Subcutaneous adipose tissue (tissue), 4 donors: ENCODE measurements around the gene SGTA. TPM values are rescaled to one million over a fixed set of nuclear protein-coding genes. Genes with fewer than 3 reads are reported as not detected.

Experiments used
- CTCF ChIP-seq: fragments of 450-650 bp; IDR thresholded peaks from one replicate; pipeline ENCODE4 v1.5.1; 2016; ENCODE audit warnings: low read depth, mild to moderate bottlenecking, control low read depth, antibody characterized with exemption, moderate library complexity
- total RNA-seq, 4 donors: library from RNA; depleted of rRNA; stranded (reverse); fragments of >200 nt; gene quantifications; one replicate each; pipeline ENCODE4 v1.1.0, GENCODE V29; 2016

The SGTA gene
- total RNA-seq, 4 donors from 2014 or later: 14.8 to 43.1 (median 24.2) TPM

DNA sequence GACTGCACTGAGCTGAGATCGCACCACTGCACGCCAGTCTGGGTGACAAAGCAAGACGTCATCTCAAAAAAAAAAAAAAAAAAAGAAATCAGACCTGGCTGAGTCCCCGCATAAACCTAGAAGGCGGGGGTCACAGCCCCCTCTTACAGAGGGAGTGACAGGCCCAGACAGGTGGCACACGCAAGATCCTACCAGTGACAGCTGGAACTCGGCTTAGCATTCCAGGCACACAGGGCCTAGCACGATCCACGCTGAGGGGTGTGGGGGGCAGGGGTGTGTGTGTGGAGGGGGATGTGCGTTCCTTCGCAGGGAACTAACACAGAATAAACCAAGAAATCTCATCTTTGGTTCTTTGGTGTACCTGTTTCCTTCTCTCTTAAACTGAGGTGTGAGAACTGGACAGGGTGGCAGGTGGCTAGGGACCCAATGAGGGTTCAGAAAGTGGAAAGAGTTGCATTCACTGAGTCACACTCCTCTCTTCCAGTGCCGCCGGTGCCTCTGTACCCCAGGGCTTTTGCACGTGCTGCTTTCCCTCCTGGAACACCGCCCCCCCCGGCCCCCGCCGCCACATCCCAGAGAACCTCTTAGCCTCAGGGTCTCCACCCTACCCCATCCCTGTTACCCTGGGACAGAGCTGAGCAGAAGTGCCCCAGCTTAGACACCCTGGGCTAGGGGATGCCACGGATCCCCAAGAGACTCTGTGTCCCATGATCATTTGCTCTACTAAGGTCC is 5.0 kb downstream of the SGTA start:
- TF ChIP-seq CTCF: no peak

DNA sequence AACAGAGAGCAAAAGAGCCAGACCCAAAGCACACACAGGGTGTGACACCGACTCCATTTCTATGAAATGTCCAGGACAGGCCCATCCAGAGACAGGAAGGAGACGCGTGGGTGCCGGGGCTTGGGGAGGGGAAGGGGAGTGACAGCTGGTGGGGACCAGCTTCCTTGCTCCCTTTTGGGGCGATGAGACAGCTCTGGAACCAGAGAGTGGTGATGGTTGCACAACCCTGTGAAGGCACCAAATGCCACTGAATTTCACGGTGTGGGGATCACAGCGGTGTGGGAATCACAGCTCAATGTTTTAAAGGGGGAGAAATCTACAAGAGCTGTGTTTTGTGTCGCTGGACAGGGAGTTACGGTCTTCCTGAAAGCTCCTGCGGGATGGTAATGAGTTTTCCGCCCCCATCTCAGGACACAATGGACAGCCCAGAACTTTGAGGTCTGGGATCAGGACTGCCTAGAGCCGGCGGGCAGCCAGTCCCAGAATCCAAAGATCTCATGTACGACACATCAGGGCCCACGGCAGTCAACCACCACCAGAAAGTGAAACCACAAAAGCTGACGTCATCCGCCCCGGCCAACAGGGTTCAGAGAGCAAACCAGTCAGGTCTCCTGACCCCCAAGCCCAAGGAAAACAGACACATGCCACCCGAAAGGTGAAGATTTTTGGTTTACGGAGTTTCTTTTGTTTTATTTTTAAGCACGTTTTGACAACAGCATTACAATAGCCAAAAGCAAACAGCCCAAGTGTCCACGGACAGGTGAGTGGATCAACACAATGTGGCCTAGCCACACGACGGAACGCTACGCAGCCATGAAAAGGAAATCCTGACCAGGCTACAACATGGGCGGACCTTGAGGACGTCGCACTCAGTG is 7.3 kb downstream of the SGTA start:
- TF ChIP-seq CTCF: no peak

GRCh38 chr19:2774953-2775555 is 8.0 kb downstream of the SGTA start:
- TF ChIP-seq CTCF: no peak

DNA sequence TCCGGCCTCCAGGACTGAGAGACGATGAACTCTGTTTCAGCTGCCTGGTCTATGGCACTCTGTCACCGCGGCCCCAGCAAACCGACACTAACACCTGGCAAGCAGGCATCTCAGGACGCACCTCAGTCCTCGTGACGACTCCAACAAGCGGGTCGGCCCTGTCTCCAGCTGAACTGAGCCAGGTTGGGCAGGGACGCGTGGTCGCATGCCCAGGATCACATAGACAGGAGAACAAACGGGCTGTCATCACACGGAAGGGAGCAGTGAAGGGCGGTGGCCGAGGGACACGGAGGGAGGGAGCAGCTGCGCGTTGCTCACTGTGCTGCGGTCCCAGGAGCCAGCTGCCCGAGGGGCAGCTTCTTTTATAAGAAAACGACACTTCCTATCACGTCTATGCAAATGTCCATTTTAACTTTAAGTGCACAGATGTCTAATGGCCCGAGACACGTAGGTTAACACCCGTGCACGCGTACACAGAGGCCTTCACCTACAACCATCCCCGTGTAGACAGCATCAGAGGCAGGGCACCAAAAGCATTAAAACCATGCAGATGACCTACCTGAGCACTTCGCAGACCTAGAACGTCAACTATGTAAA is 8.9 kb downstream of the SGTA start:
- no peak for TF ChIP-seq CTCF

GRCh38 chr19:2771786-2772674 is 11.0 kb downstream of the SGTA start:
- no peak for TF ChIP-seq CTCF

DNA sequence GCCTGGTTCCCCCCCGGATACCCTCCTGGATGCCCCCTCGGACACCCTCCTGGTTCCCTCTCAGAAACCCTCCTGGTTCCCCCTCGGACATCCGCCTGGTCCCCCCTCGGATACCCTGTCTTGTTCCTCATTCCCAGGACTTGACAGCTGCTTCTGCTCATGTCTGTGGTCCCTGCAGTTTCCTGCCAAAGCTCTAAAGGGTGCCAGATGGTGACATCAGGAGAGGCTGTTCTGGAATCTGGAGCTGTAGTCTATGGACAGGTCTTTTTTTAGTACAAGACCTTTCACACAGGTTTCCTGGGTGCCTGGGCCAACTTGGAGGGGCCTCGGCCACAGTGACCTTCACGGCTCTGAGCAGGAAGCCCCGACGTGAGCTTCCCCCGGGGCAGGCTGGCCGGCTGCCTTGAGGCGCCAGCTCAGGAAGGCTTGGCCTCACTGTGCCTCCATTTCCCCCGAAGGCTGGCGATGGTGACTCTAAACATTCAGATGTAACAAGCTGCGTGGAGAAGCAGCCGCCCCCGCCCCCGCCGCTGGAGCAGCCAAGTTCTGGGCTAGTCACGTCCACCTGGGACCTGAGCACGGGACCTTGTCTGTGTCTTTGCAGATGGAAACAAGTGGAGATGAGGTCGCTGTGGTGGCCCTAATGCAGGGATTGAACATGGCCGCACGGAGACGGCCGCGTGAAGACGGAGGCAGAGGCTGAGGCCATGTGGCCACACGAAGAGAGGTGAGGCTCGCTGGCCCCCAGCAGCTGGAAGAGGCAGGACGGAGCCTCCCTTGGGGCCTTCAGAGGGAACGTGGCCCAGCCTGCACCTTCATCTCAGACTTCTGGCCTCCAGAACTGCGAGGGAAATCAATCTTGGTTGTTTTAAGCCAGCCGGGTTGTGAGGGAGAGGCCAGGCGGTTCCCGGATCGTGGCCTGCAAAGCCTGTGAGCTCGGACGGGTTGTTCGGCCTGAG is 12.7 kb downstream of the SGTA start:
- no peak for TF ChIP-seq CTCF
